Stimulated activated CD4-positive, alpha-beta T cell treated with anti-CD3 and anti-CD28 coated beads, Interleukin-1b, Interleukin-23, amount 100 ng/mL, for 1 hour (primary cell): ENCODE measurements around the gene MMRN1.

Source experiments
- DNase-seq, 2 donors: peaks; one replicate each; pipeline ENCODE4 v3.0.0-alpha.2; 2020; ENCODE audit warnings: low read depth in 2 of 2

MMRN1 gene

DNA sequence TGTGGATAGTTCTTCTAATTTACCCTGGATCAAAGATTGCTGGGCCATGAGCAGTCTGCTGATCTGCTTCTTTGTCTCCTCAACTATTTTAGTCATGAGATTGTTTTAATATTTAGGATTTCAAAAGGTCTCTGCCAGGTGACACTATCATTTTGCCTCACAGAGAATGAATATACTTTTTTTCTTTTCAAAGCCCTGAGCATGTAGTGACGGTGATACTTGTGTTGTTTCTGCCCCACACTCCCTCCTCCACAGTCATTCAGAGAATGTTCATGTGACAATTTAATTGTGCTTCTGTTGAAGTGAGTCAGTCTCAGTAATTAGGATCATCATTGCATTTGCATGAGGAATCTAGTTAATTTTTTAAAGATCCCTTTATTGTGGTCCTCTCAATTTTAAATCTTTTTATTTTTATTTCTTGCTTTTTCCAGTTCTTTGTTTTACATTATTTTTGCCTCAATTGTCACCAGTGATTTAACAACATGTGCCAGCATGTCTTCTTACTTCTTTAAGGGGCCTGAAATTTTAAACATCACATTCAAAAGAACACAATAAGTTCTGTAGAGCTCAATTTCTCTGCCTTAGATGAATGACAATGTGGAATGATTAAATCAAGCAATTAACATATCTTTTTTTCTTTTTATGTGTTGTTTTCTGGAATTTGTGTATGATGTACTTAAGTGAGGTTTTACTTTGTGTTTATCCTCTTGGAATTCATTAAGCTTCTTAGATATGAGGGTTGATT lies 12.3 kb downstream of the MMRN1 start:
- no peak for DNase-seq

DNA sequence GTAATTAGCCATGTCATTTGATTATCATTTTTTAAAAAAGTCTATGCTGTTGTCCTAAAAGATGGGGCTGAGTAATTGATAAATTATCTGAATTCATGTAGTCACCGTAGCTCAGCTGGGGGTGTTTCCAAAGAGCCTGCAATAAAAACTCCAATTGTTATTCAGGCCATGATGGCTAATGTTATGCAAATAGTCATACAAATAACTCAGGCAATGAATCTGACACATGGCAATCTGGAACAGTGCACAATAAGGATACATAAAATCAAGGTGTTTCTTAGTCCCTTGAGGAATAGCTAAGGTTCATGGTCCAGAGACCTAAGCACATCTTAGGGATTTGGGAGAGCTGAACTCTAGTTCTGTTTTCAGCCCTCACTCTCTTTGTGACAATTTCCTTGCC lies 15.2 kb downstream of the MMRN1 start:
- DNase-seq: no peak

DNA sequence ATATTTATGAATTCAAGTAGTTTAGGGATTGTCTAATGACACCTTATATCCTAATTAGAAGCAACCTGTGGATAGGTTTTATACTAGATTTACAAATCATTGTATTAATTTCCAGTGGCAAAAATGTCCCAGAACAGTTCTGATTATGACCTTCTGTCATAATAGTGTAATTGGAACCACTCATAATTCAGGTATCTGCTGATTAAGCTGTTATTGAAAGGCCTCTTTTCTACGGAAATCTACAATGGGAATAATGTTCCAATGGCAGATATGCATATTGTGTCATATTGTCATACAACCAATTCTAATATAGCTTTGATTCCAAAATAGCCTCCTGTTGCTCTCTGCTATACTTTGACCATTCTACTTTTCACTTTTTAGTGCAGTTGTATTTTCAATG lies 19.0 kb downstream of the MMRN1 start:
- DNase-seq: no peak

DNA sequence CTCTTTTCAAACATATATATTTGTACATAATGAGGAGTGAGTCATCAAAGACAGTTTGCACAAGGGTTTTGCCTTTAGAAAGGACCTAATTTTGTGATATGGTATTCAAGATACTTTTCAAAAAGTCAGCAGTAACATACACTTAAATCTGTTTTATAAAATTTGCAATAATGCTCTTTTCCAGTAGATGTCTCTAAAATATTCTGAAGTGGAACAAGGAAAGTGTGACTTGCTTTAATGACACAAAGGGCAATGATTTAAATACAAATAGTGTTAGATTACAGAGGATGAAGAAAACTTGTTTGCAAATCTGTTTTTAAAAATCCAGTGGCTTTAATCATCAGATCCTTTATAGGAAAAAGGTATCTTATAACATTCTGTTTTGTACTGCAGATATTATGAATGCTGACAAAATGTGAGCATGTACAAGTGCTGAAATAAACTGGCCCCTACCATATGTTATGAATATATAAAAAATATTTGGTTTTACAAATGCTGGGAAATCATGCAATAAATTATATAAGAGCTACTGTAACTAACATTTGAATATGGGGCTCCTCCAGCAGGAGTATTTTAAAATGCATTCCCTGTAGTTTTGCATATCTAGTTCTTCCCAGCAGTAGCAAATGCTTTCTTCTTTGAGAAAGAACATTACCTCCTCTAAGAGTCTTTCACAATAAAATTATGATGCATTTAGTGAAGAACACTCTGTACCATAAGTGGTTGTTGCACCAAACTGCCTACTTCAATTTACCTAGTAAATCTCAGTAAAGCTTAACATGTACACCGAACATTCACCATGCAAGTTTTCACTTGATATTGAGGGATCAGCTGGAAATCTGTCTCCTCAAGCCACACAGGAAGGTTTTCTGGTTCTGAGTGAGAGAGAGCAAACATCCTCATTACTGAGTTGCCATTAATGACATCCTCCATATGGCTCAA lies 20.2 kb downstream of the MMRN1 start:
- no peak for DNase-seq

DNA sequence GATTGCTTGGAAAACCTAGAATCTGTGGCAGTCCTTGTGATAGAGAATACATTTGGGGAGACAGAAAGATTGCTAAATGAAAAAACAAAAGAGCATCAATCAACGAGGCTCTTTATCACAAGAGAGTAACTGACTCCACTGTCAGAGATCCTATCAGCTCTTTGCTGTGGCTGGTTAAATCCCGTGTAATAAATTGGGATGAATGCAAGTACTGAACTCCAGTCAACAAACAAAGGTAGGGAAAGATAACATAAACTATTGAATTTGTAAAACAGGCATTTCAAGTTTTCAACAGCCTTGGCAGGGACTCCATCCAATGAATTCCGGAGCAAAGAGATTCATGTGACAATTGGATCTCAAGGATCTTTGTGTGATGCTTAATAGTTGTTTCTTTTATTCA lies 21.3 kb downstream of the MMRN1 start:
- DNase-seq: no peak

DNA sequence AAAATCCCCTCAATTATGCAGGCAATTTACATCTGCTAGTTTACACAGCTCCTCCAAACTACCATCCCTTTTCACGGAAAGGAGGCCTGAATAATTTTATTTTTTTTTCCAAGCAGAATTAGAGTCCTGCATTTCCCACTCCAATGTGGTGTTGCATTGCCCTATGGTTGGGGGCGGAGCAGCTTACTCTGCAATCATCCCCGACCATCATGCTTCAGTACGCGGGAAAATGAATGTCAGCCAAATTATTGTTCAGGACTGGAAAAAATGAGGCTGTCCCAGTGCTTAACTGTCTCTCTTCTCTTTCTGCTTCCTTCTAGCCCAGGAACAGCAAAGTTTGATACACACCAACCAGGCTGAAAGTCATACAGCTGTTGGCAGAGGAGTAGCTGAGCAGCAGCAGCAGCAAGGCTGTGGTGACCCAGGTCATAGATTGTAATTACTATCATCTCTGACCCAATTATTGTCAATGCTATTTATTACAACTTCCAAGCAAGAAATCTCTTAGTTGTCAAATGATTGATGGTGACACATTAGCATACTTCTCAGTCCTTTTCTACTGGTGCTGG lies 28.3 kb downstream of the MMRN1 start:
- no peak for DNase-seq

DNA sequence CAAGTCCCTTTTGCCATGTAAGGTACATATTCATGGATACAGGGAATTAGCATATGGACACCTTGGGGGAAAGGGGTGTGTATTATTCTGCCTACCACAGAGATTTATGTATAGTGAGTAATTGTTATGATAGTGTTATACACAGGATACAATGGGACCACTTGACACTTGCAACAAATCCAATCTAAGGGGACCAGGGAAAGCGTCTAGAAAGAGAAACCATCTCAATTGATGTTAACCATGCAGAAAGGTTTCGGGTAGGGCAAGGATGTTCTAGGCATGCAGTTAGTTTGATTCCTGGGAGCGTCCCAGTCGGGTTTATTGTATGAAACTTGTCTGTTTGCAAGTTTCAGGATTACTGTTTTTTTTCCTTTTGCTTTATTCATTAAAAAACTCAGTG lies 34.2 kb downstream of the MMRN1 start:
- DNase-seq: no peak

DNA sequence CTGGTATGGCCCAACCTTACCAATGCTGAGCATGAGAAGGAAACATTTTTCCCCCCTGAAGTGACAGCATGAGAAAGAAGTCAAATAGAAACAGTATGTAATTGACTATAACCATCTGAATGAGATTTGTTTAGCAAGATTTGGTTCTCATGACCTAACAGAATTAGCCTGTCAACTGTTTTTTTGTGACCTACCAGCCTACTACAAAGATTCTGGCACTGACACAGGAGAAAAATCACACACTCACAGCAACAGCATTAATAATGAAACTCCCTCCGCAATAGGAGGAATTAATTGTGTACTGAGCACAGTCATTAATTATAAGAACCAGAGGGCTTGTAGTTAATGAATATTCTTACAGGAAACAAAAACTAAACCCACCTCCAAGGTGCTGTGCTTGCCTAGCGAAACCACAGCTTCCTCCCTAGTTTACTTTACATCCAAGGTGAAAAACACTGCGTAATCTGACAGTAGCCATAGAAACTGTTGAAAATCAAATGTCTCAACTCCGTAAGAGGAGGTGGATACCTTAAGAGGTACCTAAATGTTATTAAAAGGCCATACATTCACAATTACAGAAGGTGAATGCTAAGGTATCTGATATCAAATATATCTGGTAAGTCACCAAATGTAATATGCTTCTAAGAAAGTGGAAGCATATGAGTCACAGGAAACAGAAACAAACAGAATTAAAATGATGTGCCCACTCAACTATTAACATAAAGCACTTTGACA lies 34.9 kb downstream of the MMRN1 start:
- DNase-seq: no peak

DNA sequence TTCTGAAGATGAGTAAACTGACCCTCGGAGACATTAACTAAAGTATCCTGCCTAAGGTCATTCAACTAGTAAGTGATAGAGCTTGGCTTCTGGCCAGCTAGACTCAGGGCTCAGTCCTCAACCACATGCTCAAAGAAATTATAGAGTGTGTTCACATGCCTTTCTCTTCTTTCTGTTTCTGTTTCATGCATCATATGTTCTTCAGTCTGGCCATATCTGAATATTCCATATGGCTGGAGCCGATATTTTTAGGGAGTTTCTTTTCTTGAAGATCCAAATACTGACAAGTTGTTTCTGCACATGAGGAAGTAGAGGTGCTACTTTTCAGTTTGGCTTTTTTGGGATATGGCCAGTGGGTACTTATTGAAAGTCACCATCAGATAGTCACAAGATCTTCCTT lies 44.9 kb downstream of the MMRN1 start:
- DNase-seq: no peak

DNA sequence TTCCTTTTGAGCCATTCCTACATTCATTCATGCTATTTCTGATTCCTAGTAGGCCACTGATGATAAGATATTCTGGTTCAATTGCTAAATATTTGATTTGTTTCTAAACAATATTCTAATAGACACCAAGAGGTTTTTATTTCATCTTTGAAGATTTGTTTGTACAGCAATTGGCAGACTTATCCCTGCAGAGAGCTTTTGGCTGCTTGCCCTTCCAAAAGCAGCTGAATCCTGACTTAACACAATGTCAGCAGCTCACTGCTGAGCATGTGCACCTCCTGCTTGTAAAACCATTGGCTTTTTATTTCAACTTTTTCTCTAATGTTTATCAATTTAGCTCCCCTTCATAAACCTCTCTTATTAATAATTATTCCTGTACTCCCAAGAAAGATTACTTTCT lies 45.3 kb downstream of the MMRN1 start:
- DNase-seq: no peak

DNA sequence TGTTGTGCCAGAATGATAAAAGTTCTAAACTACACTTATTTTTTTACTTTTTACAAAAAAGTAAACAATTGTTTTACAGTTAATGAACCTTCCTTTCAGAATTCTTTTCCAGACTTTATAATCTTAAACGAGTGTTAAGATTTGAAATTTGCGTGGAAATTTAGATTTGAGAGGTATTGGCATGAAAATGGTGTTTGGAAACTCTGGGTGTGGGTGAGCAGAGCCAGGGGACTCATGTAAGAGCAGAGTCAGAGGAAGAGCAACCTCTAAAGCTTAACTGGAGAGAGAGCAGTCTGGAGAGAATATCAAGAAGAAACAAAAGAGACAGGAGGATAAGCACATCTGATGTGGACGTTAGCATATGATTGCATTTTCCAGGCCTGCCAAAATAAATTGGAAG lies 48.2 kb downstream of the MMRN1 start:
- DNase-seq: no peak

DNA sequence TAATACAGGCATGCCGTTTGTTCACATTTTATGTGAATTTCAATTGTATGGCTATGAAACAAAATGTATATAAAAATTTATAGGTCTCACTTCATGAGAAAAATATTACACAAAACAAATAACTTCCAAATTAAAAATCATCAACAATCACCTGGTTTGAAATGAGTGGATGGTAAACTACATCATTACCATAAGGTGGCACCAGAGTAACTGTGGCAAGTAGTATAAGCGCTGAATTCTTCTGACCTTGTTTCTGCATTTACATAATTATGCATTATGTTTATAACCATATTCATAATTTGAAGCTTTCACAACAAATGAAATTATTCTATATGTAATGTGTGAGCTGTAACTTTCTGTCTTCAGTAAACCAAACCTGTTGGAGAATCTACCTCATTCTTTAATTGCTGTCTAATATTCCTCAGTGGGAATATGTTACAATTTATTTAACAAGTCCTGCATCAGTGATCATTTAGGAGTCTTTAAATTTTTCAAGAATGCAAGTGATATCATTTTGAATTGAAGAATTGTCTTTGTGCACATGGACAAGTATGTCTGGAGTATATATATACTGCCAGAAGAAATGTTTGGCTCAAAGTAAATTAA lies 55.2 kb downstream of the MMRN1 start:
- DNase-seq: no peak

DNA sequence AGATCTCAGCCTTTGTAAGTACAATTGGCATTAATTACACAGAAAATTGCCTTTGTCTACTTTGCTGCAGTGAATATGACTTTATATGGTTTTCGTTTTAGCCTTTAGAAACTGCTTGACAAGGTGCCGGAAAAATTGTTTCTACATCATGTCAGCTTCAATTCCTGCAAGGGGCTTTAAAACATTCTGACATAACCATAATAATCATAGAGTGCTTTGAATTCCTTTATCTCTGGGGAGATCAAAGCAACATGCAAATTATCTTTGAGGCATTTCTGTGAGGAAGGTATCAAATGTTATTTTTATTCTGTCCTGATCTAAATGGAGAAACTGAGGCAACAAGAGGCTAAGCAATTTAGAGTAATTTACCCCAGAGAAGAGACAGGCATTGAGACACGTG lies 57.8 kb downstream of the MMRN1 start:
- DNase-seq: no peak

DNA sequence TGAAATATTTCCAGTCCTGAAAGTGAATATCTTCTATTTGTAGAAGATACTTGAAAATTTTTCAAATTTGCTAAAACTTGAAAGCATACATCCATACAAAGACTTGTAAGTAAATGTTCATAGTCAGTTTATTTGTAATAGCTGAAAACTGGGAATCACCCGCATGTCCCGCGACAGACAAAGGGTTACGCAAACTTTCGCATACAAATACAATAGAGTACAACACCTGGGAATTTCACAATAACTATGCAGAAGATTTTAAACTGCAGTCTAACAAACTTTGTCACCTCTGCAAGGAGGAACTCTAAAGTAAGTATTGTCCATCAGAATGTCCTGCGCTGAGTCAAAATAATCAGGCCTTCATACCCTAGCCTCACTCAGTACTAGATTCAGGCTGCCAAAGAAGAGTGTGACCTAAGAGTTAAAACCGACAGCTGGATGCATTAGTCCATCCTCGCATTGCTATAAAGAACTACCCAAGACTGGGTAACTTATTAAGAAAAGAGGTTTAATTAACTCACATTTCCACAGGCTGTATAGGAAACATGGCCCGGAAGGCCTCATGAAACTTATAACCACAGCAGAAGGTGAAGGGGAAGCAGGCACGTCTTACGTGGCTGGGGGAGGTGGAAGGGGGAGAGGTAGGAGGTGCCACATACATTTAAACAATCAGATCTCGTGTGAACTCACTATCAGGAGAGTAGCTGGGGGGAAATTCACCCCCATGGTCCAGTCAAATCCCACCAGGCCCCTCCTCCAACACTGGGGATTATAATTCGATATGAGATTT lies 60.4 kb downstream of the MMRN1 start:
- no peak for DNase-seq

DNA sequence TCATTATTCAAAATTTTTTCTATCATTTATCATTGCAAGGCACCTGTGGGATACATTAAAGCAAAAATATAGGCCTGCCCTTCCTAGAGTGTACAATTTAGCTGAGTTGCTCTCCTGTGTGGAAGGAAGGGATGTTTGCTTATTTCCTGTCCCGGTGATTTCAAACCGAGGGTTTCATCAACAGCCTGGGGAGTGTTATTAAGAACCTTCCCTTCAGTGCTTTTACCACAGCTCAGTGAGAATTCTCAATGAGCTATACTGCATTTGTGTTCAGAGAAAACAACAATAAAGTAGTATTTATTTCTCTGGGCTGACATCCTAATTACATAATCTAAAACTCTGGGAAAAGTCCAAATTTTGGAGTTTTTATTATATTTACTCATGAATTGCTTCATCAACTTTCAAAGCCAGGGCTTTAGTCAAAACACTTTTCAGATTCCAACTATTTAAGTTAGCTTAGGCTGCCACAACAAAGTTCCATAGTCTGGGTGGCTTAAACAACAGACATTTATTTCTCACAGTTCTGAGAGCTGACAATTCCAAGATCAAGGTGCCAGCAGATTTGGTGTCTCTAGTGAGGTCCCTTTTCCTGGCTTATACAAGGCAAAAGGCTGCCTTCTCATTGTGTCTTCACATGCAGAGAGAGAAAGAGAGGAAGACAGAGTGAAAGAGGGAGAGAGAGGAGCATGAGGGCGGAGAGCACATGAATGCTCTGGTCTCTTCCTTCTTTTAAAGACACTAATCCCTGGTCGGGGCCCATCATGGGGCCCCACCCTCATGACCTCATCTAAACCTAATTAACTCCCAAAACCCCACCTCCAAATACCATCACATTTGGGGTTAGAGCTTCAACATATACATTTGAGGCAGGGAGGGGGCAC lies 62.6 kb downstream of the MMRN1 start:
- DNase-seq: no peak

DNA sequence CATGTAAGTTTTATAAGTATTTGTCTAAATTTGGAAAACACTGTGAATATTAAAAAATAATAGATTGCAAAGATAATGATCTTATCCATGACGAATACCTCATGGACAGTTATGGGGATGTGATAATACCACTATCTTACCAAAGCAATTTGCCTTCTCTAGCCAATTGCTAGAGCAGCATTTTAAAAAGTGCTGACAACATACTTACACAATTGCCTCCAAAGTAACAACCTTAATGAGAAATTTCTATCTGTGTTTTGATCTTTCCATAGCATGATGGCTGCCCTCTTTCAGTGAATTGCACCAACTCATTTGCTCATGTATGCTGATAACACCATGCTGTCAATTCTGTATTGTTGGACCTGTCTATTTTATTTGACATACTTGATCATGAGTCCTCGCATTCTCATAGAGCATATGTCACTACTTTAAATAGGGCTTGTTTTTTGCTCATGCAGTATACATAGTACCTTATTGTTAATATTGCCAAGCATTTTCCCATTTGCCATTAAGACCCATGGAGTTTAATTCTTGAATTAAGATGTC lies 87.2 kb downstream of the MMRN1 start:
- DNase-seq: no peak

DNA sequence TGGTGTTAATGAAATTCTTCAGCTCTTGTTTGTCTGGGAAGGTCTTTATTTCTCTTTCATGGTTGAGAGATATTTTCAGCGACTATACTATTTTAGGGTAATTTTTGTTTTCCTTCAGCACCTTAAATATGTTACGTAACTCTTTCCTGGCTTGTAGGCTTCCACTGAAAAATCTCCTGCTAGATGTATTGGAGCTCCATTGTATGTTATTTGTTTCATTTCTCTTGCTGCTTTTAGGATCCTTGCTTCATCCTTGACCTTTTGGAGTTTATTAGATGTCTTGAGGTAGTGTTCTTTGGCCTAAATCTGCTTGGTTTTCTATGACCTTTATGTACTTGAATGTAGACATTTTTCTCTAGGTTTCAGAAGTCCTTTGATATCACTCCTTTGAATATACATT lies 93.6 kb downstream of the MMRN1 start:
- DNase-seq: no peak

DNA sequence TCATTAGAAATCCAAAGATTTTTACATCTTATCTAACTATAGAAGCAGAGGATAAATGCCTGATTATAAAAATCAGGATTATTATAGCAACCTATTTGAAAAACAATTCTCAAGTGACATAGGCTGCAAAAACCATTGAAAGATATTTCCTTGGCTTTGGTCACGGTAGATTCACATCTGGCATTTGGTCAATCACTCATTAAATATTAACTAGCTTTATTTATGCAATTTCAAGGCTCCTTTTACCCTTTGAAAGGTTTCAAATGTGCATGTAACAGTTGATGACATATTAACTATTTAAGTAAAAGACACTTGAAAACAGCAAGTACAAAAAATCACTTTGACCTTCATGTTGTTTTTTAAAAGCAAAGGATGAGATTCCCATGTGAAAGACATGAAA lies 98.1 kb downstream of the MMRN1 start:
- DNase-seq: no peak

DNA sequence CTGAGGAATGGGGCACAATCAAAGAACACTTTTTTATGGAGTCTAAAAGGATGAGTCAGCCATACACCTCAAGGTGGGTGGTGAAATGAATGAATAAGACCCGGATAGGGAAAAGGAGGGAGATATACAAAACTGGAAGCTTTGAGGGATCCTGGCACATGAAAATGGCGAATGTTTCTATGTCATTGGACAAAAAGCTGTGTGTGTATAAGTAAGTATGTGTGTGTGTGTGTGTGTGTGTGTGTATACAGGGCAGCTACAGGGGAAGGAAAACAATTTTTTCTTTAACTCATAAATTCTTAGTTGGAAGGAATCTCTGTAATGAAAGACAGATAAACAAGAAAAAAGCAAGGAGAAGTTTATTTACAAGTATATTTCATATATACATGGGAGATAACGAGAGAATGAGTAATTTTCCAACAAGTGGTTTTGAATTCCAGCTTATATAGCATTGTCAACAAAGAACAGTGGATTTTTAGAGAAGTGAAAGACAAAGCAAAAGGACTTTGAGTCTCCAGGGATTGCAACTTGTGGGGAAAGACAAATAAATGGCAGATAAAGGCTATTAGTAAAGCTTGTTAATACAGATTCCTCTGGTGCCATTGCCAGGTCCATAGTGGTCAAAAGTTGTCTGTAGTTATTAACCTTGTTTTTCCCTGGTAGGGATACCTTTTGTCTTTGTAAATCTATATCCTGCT lies 99.7 kb downstream of the MMRN1 start:
- DNase-seq: no peak
